HCT116 (cell line): ENCODE data around the gene PARVB. TPM values are rescaled to one million over a fixed set of nuclear protein-coding genes. Genes with fewer than 3 reads are reported as not detected.

Experiments
- ATAC-seq: fragments of 200-7000 bp; cut with Tn5 transposase; 2 replicates; pipeline ENCODE4 v1.9.1; 2020; ENCODE audit warnings: mild to moderate bottlenecking, moderate library complexity
- BruUV-seq: library from RNA; stranded (reverse); fragments of 400-500 nt; replicated peaks from 2 replicates; lab custom pipeline; 2021; lab: Mats Ljungman, UMichigan
- CTCF ChIA-PET: fragments of 300-600 bp; sonication (Branson Sonifier 250); formaldehyde crosslinking; loops from one replicate; lab custom pipeline; 2021; ENCODE audit warnings: antibody characterized with exemption; lab: Charles Lee
- POLR2A ChIA-PET: fragments of 300-600, 350-600 bp; sonication (Branson Sonifier 250); formaldehyde crosslinking; loops from one replicate; lab custom pipeline; 2021; ENCODE audit warnings: antibody characterized with exemption; lab: Charles Lee
- RAD21 ChIA-PET, 2 experiments: fragments of 300-600 bp; sonication (Branson Sonifier 250); formaldehyde crosslinking; loops; one replicate each; lab custom pipeline; 2023; ENCODE audit warnings: low total read pairs in 2 of 2; ENCODE audit not compliant: uncharacterized antibody in 2 of 2, unreplicated experiment in 2 of 2, low non-redundant PET in 1 of 2; lab: Charles Lee
- DNase-seq: peaks from one replicate; pipeline ENCODE4 v3.0.0-alpha.2; 2010; ENCODE audit warnings: low read depth, low spot score
- H2AFZ ChIP-seq: fragments of 200-600 bp; shearing (Covaris generic), sonication (generic); 2 replicates; pipeline ENCODE4 v1.6.1; 2017; ENCODE audit warnings: low read depth, mixed run types, mixed read lengths, antibody characterized with exemption, low read length; ENCODE audit not compliant: poor library complexity, severe bottlenecking
- H3K27ac ChIP-seq: 2 replicates; pipeline ENCODE4 v1.5.1; 2012; ENCODE audit warnings: low read depth, low read length
- H3K27me3 ChIP-seq: fragments of 200-600 bp; sonication (generic); 2 replicates; pipeline ENCODE4 v1.6.1; 2016; ENCODE audit warnings: mixed run types, low read length, mixed read lengths; ENCODE audit not compliant: insufficient read depth
- H3K36me3 ChIP-seq, 2 experiments: fragments of 200-500 bp in 1 of 2; fragments of 200-600 bp in 1 of 2; sonication (Bioruptor generic) in 1 of 2; sonication (generic) in 1 of 2; 2 replicates each; pipeline versions ENCODE4 v1.5.1 to v1.6.1; 2014 to 2016; ENCODE audit warnings: low read length in 2 of 2, inconsistent platforms in 1 of 2, mixed read lengths in 1 of 2, mixed run types in 1 of 2; ENCODE audit not compliant: insufficient read depth in 2 of 2, control insufficient read depth in 1 of 2
- H3K4me1 ChIP-seq, 2 experiments: fragments of 200-600 bp in 1 of 2; sonication (generic) in 1 of 2; 2 replicates each; pipeline versions ENCODE4 v1.5.1 to v1.6.1; 2012 to 2017; ENCODE audit warnings: low read length in 2 of 2, inconsistent platforms in 1 of 2, mild to moderate bottlenecking in 1 of 2, mixed read lengths in 1 of 2, mixed run types in 1 of 2, moderate library complexity in 1 of 2; ENCODE audit not compliant: insufficient read depth in 2 of 2, control insufficient read depth in 1 of 2
- H3K4me2 ChIP-seq: fragments of 200-600 bp; sonication (generic); 2 replicates; pipeline ENCODE4 v1.6.1; 2017; ENCODE audit warnings: mixed run types, low read length, mixed read lengths
- H3K4me3 ChIP-seq, 2 experiments: fragments of 200-600 bp in 1 of 2; sonication (generic) in 1 of 2; replicated peaks in 1 of 2; 2 replicates each; pipeline ENCODE4 v1.5.1; 2011 to 2016; ENCODE audit warnings: low read length in 2 of 2, control low read depth in 1 of 2, low read depth in 1 of 2, mild to moderate bottlenecking in 1 of 2, mixed read lengths in 1 of 2, mixed run types in 1 of 2
- H3K79me2 ChIP-seq: fragments of 200-600 bp; sonication (generic); 2 replicates; pipeline ENCODE4 v1.6.1; 2017; ENCODE audit warnings: mild to moderate bottlenecking, mixed run types, low read length, moderate library complexity, mixed read lengths; ENCODE audit not compliant: insufficient read depth
- H3K9ac ChIP-seq: fragments of 200-600 bp; sonication (generic); 2 replicates; pipeline ENCODE4 v1.6.1; 2016; ENCODE audit warnings: low read length, mixed read lengths
- H3K9me2 ChIP-seq: fragments of 200-600 bp; sonication (generic), shearing (Covaris generic); 2 replicates; pipeline ENCODE4 v1.6.1; 2017; ENCODE audit warnings: mixed run types, mild to moderate bottlenecking, moderate library complexity; ENCODE audit not compliant: insufficient read depth
- H3K9me3 ChIP-seq, 2 experiments: fragments of 200-500 bp in 1 of 2; fragments of 200-600 bp in 1 of 2; sonication (Bioruptor generic) in 1 of 2; sonication (generic) in 1 of 2; 2 replicates each; pipeline ENCODE4 v1.6.1; 2014 to 2017; ENCODE audit warnings: low read length in 2 of 2, mixed read lengths in 2 of 2, inconsistent platforms in 1 of 2, low read depth in 1 of 2, mild to moderate bottlenecking in 1 of 2, mixed run types in 1 of 2, moderate library complexity in 1 of 2; ENCODE audit not compliant: control insufficient read depth in 1 of 2, insufficient read depth in 1 of 2
- H4K20me1 ChIP-seq: fragments of 200-600 bp; sonication (generic), shearing (Covaris generic); 2 replicates; pipeline ENCODE4 v1.6.1; 2017; ENCODE audit warnings: mixed run types, mild to moderate bottlenecking, moderate library complexity; ENCODE audit not compliant: insufficient read depth
- CEBPB ChIP-seq: IDR thresholded peaks from 2 replicates; pipeline ENCODE4 v1.6.1; 2012; ENCODE audit warnings: low read depth
- ELF1 ChIP-seq: IDR thresholded peaks from 2 replicates; pipeline ENCODE4 v1.6.1; 2012; ENCODE audit warnings: low read depth, borderline replicate concordance
- FOSL1 ChIP-seq: IDR thresholded peaks from 2 replicates; pipeline ENCODE4 v1.6.1; 2012; ENCODE audit warnings: low read depth
- JUND ChIP-seq: IDR thresholded peaks from 2 replicates; pipeline ENCODE4 v1.6.1; 2012
- POLR2A ChIP-seq: IDR thresholded peaks from 2 replicates; pipeline ENCODE4 v1.7.0; 2011; ENCODE audit warnings: borderline replicate concordance; ENCODE audit not compliant: insufficient read depth, insufficient read length; ENCODE audit errors: extremely low read depth
- SP1 ChIP-seq: IDR thresholded peaks from 2 replicates; pipeline ENCODE4 v1.6.1; 2012; ENCODE audit warnings: low read depth
- SRF ChIP-seq: IDR thresholded peaks from 2 replicates; pipeline ENCODE4 v1.6.1; 2012; ENCODE audit warnings: low read depth
- YY1 ChIP-seq: IDR thresholded peaks from 2 replicates; pipeline ENCODE4 v1.6.1; 2011; ENCODE audit warnings: low read length, low read depth, moderate library complexity, mild to moderate bottlenecking; ENCODE audit not compliant: insufficient replicate concordance; ENCODE audit errors: extremely low read depth
- intact Hi-C: fragments of 100-400 bp; cut with micrococcal nuclease; formaldehyde crosslinking; loops from 2 replicates; pipeline ENCODE4 v1.10.0; 2022
- total RNA-seq: library from RNA; stranded (reverse); gene quantifications from one replicate; pipeline ENCODE4 v1.2.1, GENCODE V29; 2021; ENCODE audit not compliant: unreplicated experiment
- TF ChIP-seq, protein P1 (sequence below): IDR thresholded peaks from 2 replicates; pipeline ENCODE4 v1.6.1; 2011; ENCODE audit warnings: mild to moderate bottlenecking, low read length, moderate library complexity; ENCODE audit not compliant: insufficient replicate concordance; ENCODE audit errors: extremely low read depth
- TF ChIP-seq, protein P2 (sequence below): IDR thresholded peaks from 2 replicates; pipeline ENCODE4 v1.6.1; 2012
- TF ChIP-seq, protein P3 (sequence below): IDR thresholded peaks from 2 replicates; pipeline ENCODE4 v1.6.1; 2012

Gene PARVB
- total RNA-seq, 1 experiment from 2014 or later, result 21.4 TPM

DNA sequence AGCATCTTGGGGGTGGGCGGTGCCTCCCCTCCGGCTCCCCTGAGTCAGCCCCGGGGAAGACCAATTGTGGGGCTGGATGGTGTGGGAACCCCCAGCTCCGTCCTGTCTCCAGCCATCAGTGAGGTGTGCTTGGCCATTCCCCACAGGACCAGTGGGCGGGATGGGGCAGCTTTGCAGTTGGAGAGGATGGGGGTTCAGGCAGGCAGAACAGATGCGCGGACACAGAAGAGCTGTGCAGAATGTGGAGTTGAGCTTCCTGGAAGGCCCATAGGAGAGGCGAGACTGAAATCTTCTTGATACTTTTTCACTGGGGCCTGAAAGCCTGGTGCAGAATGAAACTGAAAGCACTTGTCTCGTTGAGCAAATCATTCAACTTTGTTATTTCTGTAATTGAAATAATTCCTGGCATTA lies 23.8 kb downstream of the PARVB start:
- RAD21 ChIA-PET, result no interaction called here
- Histone ChIP-seq H3K9me2 (no peaks in the 10 kb centered on the region), H3K36me3 (no peaks in the 10 kb centered on the region), H3K4me2 (no peak overlapping the region), H3K4me1 (no peaks in the 10 kb centered on the region), H3K79me2 (no peaks in the 10 kb centered on the region), H4K20me1 (no peaks in the 10 kb centered on the region), H3K27me3 (no peaks in the 10 kb centered on the region), H2AFZ (no peak overlapping the region), H3K27ac (no peak overlapping the region), H3K4me3 (no peak overlapping the region), H3K9me3 (no peaks in the 10 kb centered on the region), H3K9ac (no peak overlapping the region)
- no peak for TF ChIP-seq SP1
- TF ChIP-seq, protein P1, sequence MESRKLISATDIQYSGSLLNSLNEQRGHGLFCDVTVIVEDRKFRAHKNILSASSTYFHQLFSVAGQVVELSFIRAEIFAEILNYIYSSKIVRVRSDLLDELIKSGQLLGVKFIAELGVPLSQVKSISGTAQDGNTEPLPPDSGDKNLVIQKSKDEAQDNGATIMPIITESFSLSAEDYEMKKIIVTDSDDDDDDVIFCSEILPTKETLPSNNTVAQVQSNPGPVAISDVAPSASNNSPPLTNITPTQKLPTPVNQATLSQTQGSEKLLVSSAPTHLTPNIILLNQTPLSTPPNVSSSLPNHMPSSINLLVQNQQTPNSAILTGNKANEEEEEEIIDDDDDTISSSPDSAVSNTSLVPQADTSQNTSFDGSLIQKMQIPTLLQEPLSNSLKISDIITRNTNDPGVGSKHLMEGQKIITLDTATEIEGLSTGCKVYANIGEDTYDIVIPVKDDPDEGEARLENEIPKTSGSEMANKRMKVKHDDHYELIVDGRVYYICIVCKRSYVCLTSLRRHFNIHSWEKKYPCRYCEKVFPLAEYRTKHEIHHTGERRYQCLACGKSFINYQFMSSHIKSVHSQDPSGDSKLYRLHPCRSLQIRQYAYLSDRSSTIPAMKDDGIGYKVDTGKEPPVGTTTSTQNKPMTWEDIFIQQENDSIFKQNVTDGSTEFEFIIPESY, result no peak
- DNase-seq, result no peak
- CTCF ChIA-PET, result no interaction called here
- BruUV-seq, result no TSS peak
- ATAC-seq, result no peak
- POLR2A ChIA-PET, result no interaction called here
- intact Hi-C loops, result no loop called here

DNA sequence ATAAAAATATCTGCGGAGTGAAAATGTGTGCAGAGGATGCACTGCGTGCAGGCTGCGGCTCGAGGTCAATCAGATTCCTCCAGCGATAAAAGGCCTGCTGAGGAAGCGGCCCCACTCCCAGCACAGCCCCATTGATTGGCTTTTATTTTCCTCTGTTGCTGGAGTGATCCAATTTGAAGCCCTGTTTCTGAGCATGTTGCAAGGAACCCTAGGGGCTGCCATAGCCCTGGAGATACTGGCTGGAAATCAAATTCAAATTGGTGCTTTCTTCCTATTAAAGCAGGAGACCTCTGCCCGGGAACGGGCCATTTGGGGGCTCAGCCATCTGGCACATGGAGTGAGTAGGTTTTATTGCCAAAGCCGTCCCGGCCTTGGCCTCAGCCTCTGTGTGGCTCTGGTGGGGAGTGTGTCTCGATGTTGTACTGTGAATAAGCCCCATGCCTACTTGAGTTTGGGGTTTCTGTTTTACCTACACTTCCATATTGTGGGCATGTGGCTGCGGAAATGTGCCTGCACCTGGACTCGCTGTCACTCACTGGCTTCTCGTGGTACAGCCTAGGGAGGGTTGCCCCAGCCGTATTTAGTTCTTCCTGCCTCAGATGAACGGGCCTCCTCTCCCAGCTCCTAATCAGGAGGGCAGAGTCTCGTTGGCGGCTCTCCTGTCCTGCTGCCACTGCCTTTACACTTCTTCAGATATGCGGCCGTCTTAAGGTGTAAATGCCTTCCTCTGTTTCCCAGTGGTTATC lies 25.6 kb downstream of the PARVB start:
- CTCF ChIA-PET, result no interaction called here
- H3K4me1 ChIP-seq, result no peaks in the 10 kb centered on the region
- no peaks in the 10 kb centered on the region for H4K20me1 ChIP-seq
- DNase-seq, result no peak
- H3K27ac ChIP-seq, result no peak overlapping the region
- H3K36me3 ChIP-seq, result no peaks in the 10 kb centered on the region
- H2AFZ ChIP-seq, result no peak overlapping the region
- no peaks in the 10 kb centered on the region for H3K9me3 ChIP-seq
- H3K4me3 ChIP-seq, result no peak overlapping the region
- no peak overlapping the region for H3K4me2 ChIP-seq
- no peaks in the 10 kb centered on the region for H3K27me3 ChIP-seq
- H3K9me2 ChIP-seq, result no peaks in the 10 kb centered on the region
- TF ChIP-seq JUND (no peak), FOSL1 (no peak), SRF (no peak), SP1 (no peak), CEBPB (no peak), ELF1 (no peak), POLR2A (no peak), YY1 (no peak)
- TF ChIP-seq, protein P2, sequence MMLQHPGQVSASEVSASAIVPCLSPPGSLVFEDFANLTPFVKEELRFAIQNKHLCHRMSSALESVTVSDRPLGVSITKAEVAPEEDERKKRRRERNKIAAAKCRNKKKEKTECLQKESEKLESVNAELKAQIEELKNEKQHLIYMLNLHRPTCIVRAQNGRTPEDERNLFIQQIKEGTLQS, result no peak
- TF ChIP-seq, protein P3, sequence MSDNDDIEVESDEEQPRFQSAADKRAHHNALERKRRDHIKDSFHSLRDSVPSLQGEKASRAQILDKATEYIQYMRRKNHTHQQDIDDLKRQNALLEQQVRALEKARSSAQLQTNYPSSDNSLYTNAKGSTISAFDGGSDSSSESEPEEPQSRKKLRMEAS, result no peak
- TF ChIP-seq, protein P1, result no peak
- TF ChIP-seq, all 23 proteins: peak for 0
- ChIA-PET POLR2A (no interaction called here), RAD21 (no interaction called here)
- no peak for ATAC-seq
- H3K79me2 ChIP-seq, result no peaks in the 10 kb centered on the region
- no TSS peak for BruUV-seq
- intact Hi-C loops, result no loop called here
- H3K9ac ChIP-seq, result no peak overlapping the region
